ENCODE results near the gene NUDT1.

The NUDT1 gene

GRCh38 chr7:2218444-2218785 lies 23.6 kb upstream of the NUDT1 start:
- no peak for DNase-seq (ENCODE audit: low read depth, low spot score)
- no peak overlapping the region for H3K4me3 ChIP-seq (ENCODE audit: low read depth, low read length)
- CTCF ChIA-PET: interaction anchor here (1.0 kb wide), 2 partner anchors 13 to 130 kb away, joined by 3 read pairs; no protein-coding TSS in a partner anchor
- no peak for TF ChIP-seq CTCF (IDR thresholded peaks at IDR 0.05; ENCODE audit: insufficient read depth, low read length, missing control alignments)
- POLR2A ChIA-PET: no interaction called here

GRCh38 chr7:2219136-2219535 lies 22.9 kb upstream of the NUDT1 start:
- ChIA-PET POLR2A (no interaction called here), CTCF (interaction anchor here (1.0 kb wide), 1 partner anchor 12 kb away, joined by 3 read pairs; no protein-coding TSS in a partner anchor)
- no peak for TF ChIP-seq CTCF (IDR thresholded peaks at IDR 0.05; ENCODE audit: insufficient read depth, low read length, missing control alignments)
- H3K4me3 ChIP-seq (ENCODE audit: low read depth, low read length): no peak overlapping the region
- no peak for DNase-seq (ENCODE audit: low read depth, low spot score)

GRCh38 chr7:2219606-2220005 lies 22.4 kb upstream of the NUDT1 start:
- TF ChIP-seq CTCF (IDR thresholded peaks at IDR 0.05; ENCODE audit: insufficient read depth, low read length, missing control alignments): no peak
- ChIA-PET CTCF (no interaction called here), POLR2A (no interaction called here)
- H3K4me3 ChIP-seq (ENCODE audit: low read depth, low read length): no peak overlapping the region
- no peak for DNase-seq (ENCODE audit: low read depth, low spot score)

GRCh38 chr7:2220030-2220429 lies 22.0 kb upstream of the NUDT1 start:
- no peak overlapping the region for H3K4me3 ChIP-seq (ENCODE audit: low read depth, low read length)
- ChIA-PET POLR2A (no interaction called here), CTCF (no interaction called here)
- no peak for DNase-seq (ENCODE audit: low read depth, low spot score)
- no peak for TF ChIP-seq CTCF (IDR thresholded peaks at IDR 0.05; ENCODE audit: insufficient read depth, low read length, missing control alignments)

GRCh38 chr7:2220506-2220905 lies 21.5 kb upstream of the NUDT1 start:
- no peak for DNase-seq (ENCODE audit: low read depth, low spot score)
- H3K4me3 ChIP-seq (ENCODE audit: low read depth, low read length): no peak overlapping the region
- CTCF ChIA-PET: no interaction called here
- TF ChIP-seq CTCF (IDR thresholded peaks at IDR 0.05; ENCODE audit: insufficient read depth, low read length, missing control alignments): no peak
- POLR2A ChIA-PET: no interaction called here

GRCh38 chr7:2220954-2221353 lies 21.1 kb upstream of the NUDT1 start:
- no peak for TF ChIP-seq CTCF (IDR thresholded peaks at IDR 0.05; ENCODE audit: insufficient read depth, low read length, missing control alignments)
- no peak for DNase-seq (ENCODE audit: low read depth, low spot score)
- CTCF ChIA-PET: interaction anchor here (0.6 kb wide), 1 partner anchor 127 kb away, joined by 3 read pairs; no protein-coding TSS in a partner anchor
- H3K4me3 ChIP-seq (ENCODE audit: low read depth, low read length): no peak overlapping the region
- POLR2A ChIA-PET: no interaction called here

Measured in AG04449 (cell line).